Ectodermal cell (in vitro differentiated cells): ENCODE results near the gene ZDHHC7.
A peak's percentile ranks its signal among the peaks of the same experiment; 100 is the strongest.

ENCODE experiments used
- H3K27ac ChIP-seq: 2 replicates; pipeline ENCODE4 v1.7.0; 2013; ENCODE audit warnings: mild to moderate bottlenecking, low read depth, low read length; ENCODE audit not compliant: insufficient read depth, poor library complexity, severe bottlenecking
- H3K27me3 ChIP-seq: 2 replicates; pipeline ENCODE4 v1.7.0; 2013; ENCODE audit warnings: mild to moderate bottlenecking, low read length; ENCODE audit not compliant: insufficient read depth, control insufficient read depth, poor library complexity, severe bottlenecking
- H3K36me3 ChIP-seq: one replicate; pipeline ENCODE4 v1.7.0; 2013; ENCODE audit warnings: low read length; ENCODE audit not compliant: control insufficient read depth, insufficient read depth
- H3K4me1 ChIP-seq: one replicate; pipeline ENCODE4 v1.7.0; 2013; ENCODE audit warnings: low read length; ENCODE audit not compliant: control insufficient read depth, insufficient read depth
- H3K4me3 ChIP-seq: 2 replicates; pipeline ENCODE4 v1.7.0; 2013; ENCODE audit warnings: low read depth, low read length, control low read depth; ENCODE audit not compliant: insufficient read depth
- H3K9me3 ChIP-seq: 2 replicates; pipeline ENCODE4 v1.7.0; 2013; ENCODE audit warnings: mild to moderate bottlenecking, low read length, moderate library complexity; ENCODE audit not compliant: control insufficient read depth
- WGBS, 2 experiments: methylation state at CpG; one replicate each; pipeline ENCODE4 v1.1.7; 2013; ENCODE audit warnings: missing lambda C conversion rate in 2 of 2; 5-methylcytosine and 5-hydroxymethylcytosine counted together

The ZDHHC7 gene

GRCh38 chr16:85018529-85019236 is 7.3 kb upstream of the ZDHHC7 start:
- Histone ChIP-seq H3K9me3 (no peaks in the 10 kb centered on the region), H3K4me3 (no peak overlapping the region), H3K4me1 (no peaks in the 10 kb centered on the region), H3K27me3 (no peaks in the 10 kb centered on the region), H3K27ac (no peak overlapping the region), H3K36me3 (no peaks in the 10 kb centered on the region)
- 87% methylated on average over 19 of the region's 19 CpGs for WGBS, 2 experiments

- Histone ChIP-seq H3K36me3 (no peaks in the 10 kb centered on the region), H3K27me3 (no peaks in the 10 kb centered on the region), H3K27ac (no peak overlapping the region), H3K4me3 (no peak overlapping the region), H3K4me1 (no peaks in the 10 kb centered on the region), H3K9me3 (no peaks in the 10 kb centered on the region)
- WGBS, 2 experiments, result 86 to 89% methylated on average over 8 of the region's 8 CpGs
These were observed 6.3 kb upstream of the ZDHHC7 start for GRCh38 chr16:85017633-85018032.

GRCh38 chr16:85017151-85017550 is 5.8 kb upstream of the ZDHHC7 start:
- Histone ChIP-seq H3K27ac (no peak overlapping the region), H3K27me3 (no peaks in the 10 kb centered on the region)
- 95 to 96% methylated on average over 4 of the region's 4 CpGs for WGBS, 2 experiments

GRCh38 chr16:85015481-85016187 is 4.3 kb upstream of the ZDHHC7 start:
- no peaks in the 10 kb centered on the region for H3K27me3 ChIP-seq
- no peaks in the 10 kb centered on the region for H3K4me1 ChIP-seq
- H3K4me3 ChIP-seq, result no peak overlapping the region
- 88 to 93% methylated on average over 4 to 5 of the region's 5 CpGs for WGBS, 2 experiments
- no peak overlapping the region for H3K27ac ChIP-seq
- no peaks in the 10 kb centered on the region for H3K9me3 ChIP-seq
- no peaks in the 10 kb centered on the region for H3K36me3 ChIP-seq

More at GRCh38 chr16:85017151-85017550, 5.8 kb upstream of the ZDHHC7 start:
- no peak overlapping the region for H3K4me3 ChIP-seq
- no peaks in the 10 kb centered on the region for H3K9me3 ChIP-seq
- H3K4me1 ChIP-seq, result no peaks in the 10 kb centered on the region
- H3K36me3 ChIP-seq, result no peaks in the 10 kb centered on the region

DNA sequence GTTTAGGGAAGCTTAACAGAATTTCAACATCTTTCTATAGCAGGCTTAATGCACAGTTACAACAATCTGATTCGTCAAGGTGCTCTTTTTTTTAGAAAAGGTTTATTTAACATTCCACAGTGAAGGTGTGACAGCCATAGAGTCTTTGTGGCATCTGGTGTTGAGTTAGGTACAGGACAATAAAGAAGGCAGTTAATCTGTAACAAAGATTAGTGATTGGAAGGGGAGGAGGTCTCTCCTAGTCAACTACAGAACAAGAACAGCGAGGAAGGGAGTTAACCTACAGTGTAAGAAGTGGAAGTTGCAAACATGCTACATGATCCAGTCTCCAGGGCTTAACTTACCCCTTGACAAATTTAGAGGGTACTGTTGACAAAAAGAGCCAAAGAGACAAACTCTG is 3.0 kb upstream of the ZDHHC7 start:
- H3K27me3 ChIP-seq, result no peaks in the 10 kb centered on the region
- no peaks in the 10 kb centered on the region for H3K36me3 ChIP-seq
- H3K27ac ChIP-seq, result no peak overlapping the region
- H3K9me3 ChIP-seq, result no peaks in the 10 kb centered on the region
- WGBS, 2 experiments, result 92 to 98% methylated on average over 2 of the region's 2 CpGs
- H3K4me3 ChIP-seq, result no peak overlapping the region
- no peaks in the 10 kb centered on the region for H3K4me1 ChIP-seq

DNA sequence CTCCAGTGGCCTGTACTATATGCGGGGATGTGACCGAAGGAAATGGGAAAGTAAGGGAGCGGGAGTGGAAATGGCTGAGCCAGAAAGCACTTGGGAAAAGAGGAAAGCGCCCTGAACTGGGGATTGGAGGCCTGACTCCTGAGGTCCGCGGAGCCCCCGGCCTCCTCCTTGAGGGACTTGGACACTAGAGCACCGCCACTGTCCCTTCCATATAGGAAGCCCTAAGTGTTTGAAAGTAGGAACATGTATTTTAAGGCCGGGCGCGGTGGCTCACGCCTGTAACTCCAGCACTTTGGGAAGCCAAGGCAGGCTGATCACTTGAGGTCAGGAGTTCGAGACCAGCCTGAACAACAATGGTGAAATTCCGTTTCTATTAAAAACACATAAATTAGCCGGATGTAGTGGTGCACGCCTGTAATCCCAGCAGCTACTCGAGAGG is 530 bp upstream of the ZDHHC7 start:
- WGBS, 2 experiments, result 33 to 34% methylated on average over 17 of the region's 17 CpGs
- no peaks in the 10 kb centered on the region for H3K4me1 ChIP-seq
- H3K4me3 ChIP-seq, result peak overlapping the region; percentile 79

GRCh38 chr16:85010446-85010930 is 847 bp downstream of the ZDHHC7 start:
- H3K9me3 ChIP-seq, result no peaks in the 10 kb centered on the region
- H3K4me3 ChIP-seq, result peak overlapping the region; percentile 79
- no peaks in the 10 kb centered on the region for H3K4me1 ChIP-seq
- H3K36me3 ChIP-seq, result no peaks in the 10 kb centered on the region
- 47 to 52% methylated on average over 8 to 9 of the region's 9 CpGs for WGBS, 2 experiments
- no peaks in the 10 kb centered on the region for H3K27me3 ChIP-seq
- no peak overlapping the region for H3K27ac ChIP-seq

More for the DNA sequence above, 530 bp upstream of the ZDHHC7 start:
- Histone ChIP-seq H3K27me3 (no peaks in the 10 kb centered on the region), H3K27ac (peak overlapping the region; percentile 76), H3K36me3 (no peaks in the 10 kb centered on the region), H3K9me3 (no peaks in the 10 kb centered on the region)

- H3K36me3 ChIP-seq, result no peaks in the 10 kb centered on the region
- no peak overlapping the region for H3K27ac ChIP-seq
- H3K4me3 ChIP-seq, result no peak overlapping the region
- peaks cover 7% of the 10 kb centered on the region for H3K4me1 ChIP-seq
- no peaks in the 10 kb centered on the region for H3K9me3 ChIP-seq
- 96 to 97% methylated on average over 3 of the region's 3 CpGs for WGBS, 2 experiments
- no peaks in the 10 kb centered on the region for H3K27me3 ChIP-seq
These were observed 3.1 kb downstream of the ZDHHC7 start for GRCh38 chr16:85008271-85008670.

DNA sequence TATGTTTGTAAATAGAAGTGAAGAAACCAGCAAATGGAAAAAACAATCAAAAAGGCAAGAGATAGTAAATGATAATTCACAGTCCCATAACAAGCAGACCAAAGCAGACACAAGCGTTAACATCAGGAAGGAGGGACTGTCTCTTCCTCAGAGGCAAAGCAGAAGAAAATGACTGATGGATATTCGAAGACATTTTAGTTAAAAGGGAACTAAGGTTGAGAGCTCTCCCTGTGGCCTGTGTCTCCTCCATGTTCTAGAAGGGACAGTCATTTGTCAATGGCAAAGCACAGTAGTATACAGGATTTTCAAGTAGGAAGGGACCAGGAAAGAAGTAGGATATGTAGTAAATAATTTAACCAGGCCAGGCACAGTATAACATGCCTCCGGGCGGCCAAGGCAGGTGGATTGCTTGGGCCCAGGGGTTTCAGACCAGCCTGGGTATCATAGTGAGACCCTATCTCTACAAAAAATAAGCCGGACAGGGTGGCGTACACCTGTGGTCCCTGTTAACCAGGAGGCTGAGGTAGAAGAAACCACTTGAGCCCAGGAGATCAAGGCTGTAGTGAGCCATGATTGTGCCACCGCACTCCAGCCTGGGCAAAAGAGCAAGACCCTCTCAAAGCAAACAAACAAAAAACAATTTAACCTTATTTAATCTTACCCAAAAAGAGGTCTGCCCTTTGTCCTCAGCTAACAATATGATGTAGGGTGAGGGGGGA is 3.7 kb downstream of the ZDHHC7 start:
- no peaks in the 10 kb centered on the region for H3K9me3 ChIP-seq
- no peak overlapping the region for H3K27ac ChIP-seq
- WGBS, 2 experiments, result 94% methylated on average over 7 of the region's 7 CpGs
- peaks cover 13% of the 10 kb centered on the region for H3K4me1 ChIP-seq
- H3K4me3 ChIP-seq, result no peak overlapping the region
- no peaks in the 10 kb centered on the region for H3K36me3 ChIP-seq
- no peaks in the 10 kb centered on the region for H3K27me3 ChIP-seq

GRCh38 chr16:85006639-85007038 is 4.7 kb downstream of the ZDHHC7 start:
- Histone ChIP-seq H3K27me3 (no peaks in the 10 kb centered on the region), H3K9me3 (no peaks in the 10 kb centered on the region), H3K36me3 (no peaks in the 10 kb centered on the region), H3K4me1 (peaks cover 15% of the 10 kb centered on the region), H3K4me3 (no peak overlapping the region), H3K27ac (no peak overlapping the region)
- 95% methylated on average over 6 to 7 of the region's 7 CpGs for WGBS, 2 experiments
